Natural killer cell (primary cell): ENCODE data around the gene THRAP3. TPM values are rescaled to one million over a fixed set of nuclear protein-coding genes. Genes with fewer than 3 reads are reported as not detected.
"Not testable (repeated sequence)": the region's sequence is repeated elsewhere in the genome, so short reads cannot be mapped to it uniquely, and the experiment has no call there.

Source experiments
- ATAC-seq, 3 donors: fragments of 150-1000 bp in 2 of 3; fragments of 200-7000 bp in 1 of 3; cut with Tn5 transposase; 1 replicate in 1 of 3; 2 replicates in 2 of 3; pipeline ENCODE4 v1.10.0; 2021; ENCODE audit warnings: mild to moderate bottlenecking in 2 of 3, moderate library complexity in 2 of 3
- DNase-seq, 2 donors: peaks; one replicate each; pipeline versions ENCODE4 v3.0.0 to v3.0.0-alpha.2; 2013 to 2021; ENCODE audit warnings: mixed read lengths in 1 of 2
- H3K27ac ChIP-seq: one replicate; pipeline ENCODE4 v1.5.1; 2013; ENCODE audit warnings: mild to moderate bottlenecking, low read length
- H3K27me3 ChIP-seq: one replicate; pipeline ENCODE4 v1.6.1; 2013; ENCODE audit warnings: low read length; ENCODE audit not compliant: control insufficient read depth, insufficient read depth
- H3K36me3 ChIP-seq: one replicate; pipeline ENCODE4 v1.6.1; 2013; ENCODE audit warnings: low read length; ENCODE audit not compliant: control insufficient read depth, insufficient read depth
- H3K4me1 ChIP-seq: one replicate; pipeline ENCODE4 v1.6.1; 2013; ENCODE audit warnings: low read length; ENCODE audit not compliant: control insufficient read depth, insufficient read depth
- H3K4me3 ChIP-seq: one replicate; pipeline ENCODE4 v1.5.1; 2013; ENCODE audit warnings: low read length
- H3K9me3 ChIP-seq: one replicate; pipeline ENCODE4 v1.6.1; 2013; ENCODE audit warnings: low read length; ENCODE audit not compliant: control insufficient read depth, insufficient read depth
- H3K27ac Mint-ChIP-seq, 2 donors: one replicate each; pipeline ENCODE4 v1.8.0; 2022; ENCODE audit warnings: mild to moderate bottlenecking in 2 of 2, mixed read lengths in 2 of 2, moderate library complexity in 1 of 2
- H3K27me3 Mint-ChIP-seq, 2 donors: one replicate each; pipeline ENCODE4 v1.8.0; 2022; ENCODE audit warnings: low read depth in 2 of 2, mixed read lengths in 2 of 2
- H3K36me3 Mint-ChIP-seq: one replicate; pipeline ENCODE4 v1.8.0; 2022; ENCODE audit warnings: mixed read lengths
- H3K4me1 Mint-ChIP-seq, 2 donors: one replicate each; pipeline ENCODE4 v1.8.0; 2022; ENCODE audit warnings: mixed read lengths in 2 of 2
- H3K4me3 Mint-ChIP-seq: one replicate; pipeline ENCODE4 v1.8.0; 2022; ENCODE audit warnings: mild to moderate bottlenecking, moderate library complexity, mixed read lengths
- H3K9me3 Mint-ChIP-seq, 2 donors: one replicate each; pipeline ENCODE4 v1.8.0; 2022; ENCODE audit warnings: mixed read lengths in 2 of 2
- WGBS: methylation state at CpG from one replicate; pipeline ENCODE4 v1.1.7; 2013; ENCODE audit warnings: missing lambda C conversion rate; ENCODE audit not compliant: insufficient coverage; 5-methylcytosine and 5-hydroxymethylcytosine counted together
- intact Hi-C: fragments of 100-400 bp; cut with micrococcal nuclease; formaldehyde crosslinking; loops from one replicate; pipeline ENCODE4 v1.14.2; 2022
- total RNA-seq, 4 donors: library from RNA; stranded (reverse); fragments of 120-200 nt in 1 of 4; gene quantifications; one replicate each; pipeline versions ENCODE4 v1.2.3 to v1.2.4, GENCODE V29; 2013 to 2022
- TF ChIP-seq, protein P1 (sequence below): fragments of 200-600 bp; IDR thresholded peaks from one replicate; pipeline ENCODE4 v1.8.0; 2022; ENCODE audit warnings: antibody characterized with exemption

Gene THRAP3
- total RNA-seq, 3 donors from 2014 or later (not counting 1 experiment from before 2014, with no cell fraction given): 88.6 to 110 (median 97.4) TPM

DNA sequence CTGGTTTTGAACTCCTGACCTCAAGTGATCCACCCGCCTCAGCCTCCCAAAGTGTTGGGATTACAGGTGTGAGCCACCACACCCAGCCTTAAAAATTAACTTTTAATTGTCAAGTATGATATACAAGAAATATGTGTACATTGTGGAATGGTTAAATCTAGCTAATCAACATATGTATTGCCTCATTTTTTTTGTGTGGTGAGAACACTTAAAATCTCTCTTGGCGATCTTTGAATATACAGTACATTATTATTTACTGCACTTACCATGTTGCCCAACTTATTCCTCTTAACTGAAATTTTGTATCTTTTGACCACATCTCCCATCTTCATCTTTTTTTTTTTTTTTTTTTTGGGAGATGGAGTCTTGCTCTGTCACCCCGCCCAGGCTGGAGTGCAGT is 23.3 kb downstream of the THRAP3 start:
- intact Hi-C loops: no loop called here
- H3K4me1 Mint-ChIP-seq: peaks cover 47 to 48% of the 10 kb centered on the region in 2 donors
- ATAC-seq (peak in 1 of 3 donors; percentile 43), DNase-seq (no peak)
- Histone ChIP-seq H3K4me3 (no peak overlapping the region), H3K4me1 (peaks cover 12% of the 10 kb centered on the region), H3K27ac (no peak overlapping the region), H3K27me3 (no peaks in the 10 kb centered on the region), H3K9me3 (no peaks in the 10 kb centered on the region), H3K36me3 (peaks cover 4% of the 10 kb centered on the region)
- WGBS: 100% methylated on average over 1 of the region's 3 CpGs
- H3K4me3 Mint-ChIP-seq: no peak overlapping the region
- TF ChIP-seq, protein P1, sequence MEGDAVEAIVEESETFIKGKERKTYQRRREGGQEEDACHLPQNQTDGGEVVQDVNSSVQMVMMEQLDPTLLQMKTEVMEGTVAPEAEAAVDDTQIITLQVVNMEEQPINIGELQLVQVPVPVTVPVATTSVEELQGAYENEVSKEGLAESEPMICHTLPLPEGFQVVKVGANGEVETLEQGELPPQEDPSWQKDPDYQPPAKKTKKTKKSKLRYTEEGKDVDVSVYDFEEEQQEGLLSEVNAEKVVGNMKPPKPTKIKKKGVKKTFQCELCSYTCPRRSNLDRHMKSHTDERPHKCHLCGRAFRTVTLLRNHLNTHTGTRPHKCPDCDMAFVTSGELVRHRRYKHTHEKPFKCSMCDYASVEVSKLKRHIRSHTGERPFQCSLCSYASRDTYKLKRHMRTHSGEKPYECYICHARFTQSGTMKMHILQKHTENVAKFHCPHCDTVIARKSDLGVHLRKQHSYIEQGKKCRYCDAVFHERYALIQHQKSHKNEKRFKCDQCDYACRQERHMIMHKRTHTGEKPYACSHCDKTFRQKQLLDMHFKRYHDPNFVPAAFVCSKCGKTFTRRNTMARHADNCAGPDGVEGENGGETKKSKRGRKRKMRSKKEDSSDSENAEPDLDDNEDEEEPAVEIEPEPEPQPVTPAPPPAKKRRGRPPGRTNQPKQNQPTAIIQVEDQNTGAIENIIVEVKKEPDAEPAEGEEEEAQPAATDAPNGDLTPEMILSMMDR: no peak
- H3K27me3 Mint-ChIP-seq: no peaks in the 10 kb centered on the region
- peak overlapping the region; percentile 2 to 61 for H3K27ac Mint-ChIP-seq
- no peaks in the 10 kb centered on the region for H3K36me3 Mint-ChIP-seq
- H3K9me3 Mint-ChIP-seq: no peaks in the 10 kb centered on the region

DNA sequence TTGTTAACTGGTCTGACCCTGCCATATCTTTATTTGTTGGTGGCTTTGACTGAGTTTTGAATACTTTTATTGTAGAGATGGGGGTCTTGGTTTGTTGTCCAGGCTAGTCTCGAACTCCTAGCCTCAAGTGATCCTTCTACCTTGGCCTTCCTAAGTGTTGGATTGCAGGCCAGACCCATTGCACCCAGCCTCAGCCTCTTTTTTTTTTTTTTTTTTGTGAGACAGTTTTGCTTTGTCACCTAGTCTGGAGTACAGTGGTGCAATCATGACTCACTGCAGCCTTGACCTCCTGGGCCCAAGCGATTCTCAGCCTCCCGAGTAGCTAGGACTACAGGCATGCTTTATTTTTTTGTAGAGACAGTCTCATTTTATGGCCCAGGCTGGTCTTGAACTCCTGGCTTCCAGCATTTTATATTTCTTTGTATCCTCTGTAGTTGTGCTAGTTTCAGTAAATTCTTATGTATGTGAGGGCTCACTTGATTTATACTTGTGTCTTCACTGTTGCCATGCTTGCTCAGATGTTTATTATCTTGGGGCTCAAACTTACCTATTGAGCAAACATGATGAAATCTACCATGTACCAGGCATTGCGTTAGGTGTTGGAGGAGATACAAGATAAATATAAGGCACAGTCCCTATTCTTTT is 24.1 kb downstream of the THRAP3 start:
- intact Hi-C loops: no loop called here
- no peak for DNase-seq
- H3K9me3 ChIP-seq: no peaks in the 10 kb centered on the region
- no peak overlapping the region for H3K27ac ChIP-seq
- no peaks in the 10 kb centered on the region for H3K27me3 ChIP-seq
- Mint-ChIP-seq H3K36me3 (no peaks in the 10 kb centered on the region), H3K27me3 (no peaks in the 10 kb centered on the region), H3K4me3 (peak overlapping the region; percentile 21), H3K27ac (peak overlapping the region; percentile 2 to 61), H3K9me3 (no peaks in the 10 kb centered on the region), H3K4me1 (peaks cover 53% of the 10 kb centered on the region in 2 donors)
- TF ChIP-seq, protein P1: no peak
- H3K4me1 ChIP-seq: peaks cover 12% of the 10 kb centered on the region
- H3K4me3 ChIP-seq: no peak overlapping the region
- WGBS: 56% methylated on average over 3 of the region's 4 CpGs
- peaks cover 2% of the 10 kb centered on the region for H3K36me3 ChIP-seq
- ATAC-seq: peak; percentile 70 to 90 (median 72)

DNA sequence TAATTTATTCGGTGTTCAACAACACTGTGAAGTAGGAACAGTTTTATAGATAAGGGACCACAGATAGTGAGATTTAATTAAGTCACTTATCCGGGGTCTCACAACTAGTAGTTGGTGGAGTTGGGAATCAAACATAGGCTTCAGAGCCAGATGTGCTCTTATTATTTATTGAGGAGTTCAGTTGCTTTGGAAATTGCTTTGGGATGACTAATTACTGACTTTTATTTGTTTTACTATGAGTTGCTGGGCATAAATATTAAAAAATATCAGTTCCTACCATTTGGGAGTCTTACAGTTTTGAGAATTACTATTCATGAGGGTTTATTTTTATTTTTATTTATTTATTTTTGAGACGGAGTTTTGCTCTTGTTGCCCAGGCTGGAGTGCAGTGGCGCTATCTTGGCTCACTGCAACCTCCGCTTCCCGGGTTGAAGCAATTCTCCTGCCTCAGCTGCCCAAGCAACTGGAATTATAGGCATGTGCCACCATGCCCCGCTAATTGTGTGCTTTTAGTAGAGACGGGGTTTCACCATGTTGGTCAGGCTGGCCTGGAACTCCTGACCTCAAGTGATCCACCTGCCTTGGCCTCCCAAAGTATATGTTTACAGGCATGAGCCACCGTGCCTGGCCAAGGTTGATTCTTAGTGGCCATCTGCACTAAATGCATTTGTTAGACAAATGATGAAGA is 27.7 kb downstream of the THRAP3 start:
- H3K27ac Mint-ChIP-seq: peak overlapping the region; percentile 39 to 48
- WGBS: 93% methylated on average over 8 of the region's 9 CpGs
- intact Hi-C loops: no loop called here
- H3K4me3 Mint-ChIP-seq: no peak overlapping the region
- Histone ChIP-seq H3K36me3 (peaks cover 7% of the 10 kb centered on the region), H3K27me3 (no peaks in the 10 kb centered on the region), H3K27ac (no peak overlapping the region), H3K4me3 (no peak overlapping the region), H3K4me1 (peaks cover 12% of the 10 kb centered on the region), H3K9me3 (no peaks in the 10 kb centered on the region)
- H3K9me3 Mint-ChIP-seq: no peaks in the 10 kb centered on the region
- DNase-seq (no peak), ATAC-seq (no peak)
- TF ChIP-seq, protein P1: no peak
- peaks cover 61 to 62% of the 10 kb centered on the region in 2 donors for H3K4me1 Mint-ChIP-seq
- H3K36me3 Mint-ChIP-seq: no peaks in the 10 kb centered on the region
- no peaks in the 10 kb centered on the region for H3K27me3 Mint-ChIP-seq

DNA sequence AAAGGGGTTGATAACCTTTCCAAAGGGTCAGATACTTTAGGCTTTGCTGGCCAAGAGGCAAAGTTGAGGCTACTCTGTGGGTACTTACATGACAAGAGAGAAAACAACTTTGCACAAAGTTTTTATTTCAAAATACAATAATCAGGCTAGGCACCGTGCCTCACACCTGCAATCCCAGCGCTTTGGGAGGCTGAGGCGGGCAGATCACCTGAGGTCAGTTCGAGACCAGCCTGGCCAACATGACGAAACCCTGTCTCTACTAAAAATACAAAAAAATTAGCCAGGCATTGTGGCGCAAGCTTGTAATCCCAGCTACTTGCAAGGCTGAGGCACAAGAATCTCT is 28.2 kb downstream of the THRAP3 start:
- peaks cover 11% of the 10 kb centered on the region for H3K4me1 ChIP-seq
- peaks cover 66 to 67% of the 10 kb centered on the region in 2 donors for H3K4me1 Mint-ChIP-seq
- H3K27ac ChIP-seq, H3K36me3 Mint-ChIP-seq, H3K9me3 Mint-ChIP-seq, H3K9me3 ChIP-seq, H3K36me3 ChIP-seq, H3K27me3 ChIP-seq, ATAC-seq, H3K4me3 Mint-ChIP-seq, H3K27ac Mint-ChIP-seq, H3K27me3 Mint-ChIP-seq, H3K4me3 ChIP-seq, intact Hi-C loops, DNase-seq: not testable (repeated sequence)
- WGBS: 92% methylated on average over 6 of the region's 6 CpGs
